Stimulated activated CD8-positive, alpha-beta memory T cell treated with anti-CD3 and anti-CD28 coated beads, Interleukin-4, amount 100 ng/mL, for 4 hours (primary cell): ENCODE measurements around the gene ITGB6.
"Not testable (repeated sequence)": the region's sequence is repeated elsewhere in the genome, so short reads cannot be mapped to it uniquely, and the experiment has no call there.

Source experiments
- DNase-seq, 2 donors: peaks; one replicate each; pipeline ENCODE4 v3.0.0-alpha.2; 2020; ENCODE audit warnings: low read depth in 2 of 2, low spot score in 1 of 2

The ITGB6 gene

GRCh38 chr2:160194351-160194750 lies 5.7 kb downstream of the ITGB6 start:
- no peak for DNase-seq

DNA sequence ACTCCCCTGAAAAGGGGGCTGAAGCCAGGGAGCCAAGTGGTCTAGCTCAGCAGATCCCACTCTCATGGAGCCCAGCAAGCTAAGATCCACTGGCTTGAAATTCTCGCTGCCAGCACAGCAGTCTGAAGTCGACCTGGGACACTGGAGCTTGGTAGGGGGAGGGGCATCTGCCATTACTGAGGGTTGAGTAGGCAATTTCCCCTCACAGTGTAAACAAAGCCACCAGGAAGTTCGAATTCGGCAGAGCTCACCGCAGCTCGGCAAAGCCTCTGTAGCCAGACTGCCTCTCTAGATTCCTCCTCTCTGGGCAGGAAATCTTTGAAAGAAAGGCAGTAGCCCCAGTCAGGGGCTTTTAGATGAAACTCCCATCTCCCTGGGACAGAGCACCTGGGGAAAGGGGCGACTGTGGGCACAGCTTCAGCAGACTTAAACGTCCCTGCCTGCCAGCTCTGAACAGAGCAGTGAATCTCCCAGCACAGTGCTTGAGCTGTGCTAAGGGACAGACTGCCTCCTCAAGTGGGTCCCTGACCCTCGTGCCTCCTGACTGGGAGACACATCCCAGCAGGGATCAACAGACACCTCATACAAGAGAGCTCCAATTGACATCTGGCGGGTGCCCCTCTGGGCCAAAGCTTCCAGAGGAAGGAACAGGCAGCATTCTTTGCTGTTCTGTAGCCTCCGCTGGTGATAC lies 18.8 kb downstream of the ITGB6 start:
- not testable (repeated sequence) for DNase-seq

DNA sequence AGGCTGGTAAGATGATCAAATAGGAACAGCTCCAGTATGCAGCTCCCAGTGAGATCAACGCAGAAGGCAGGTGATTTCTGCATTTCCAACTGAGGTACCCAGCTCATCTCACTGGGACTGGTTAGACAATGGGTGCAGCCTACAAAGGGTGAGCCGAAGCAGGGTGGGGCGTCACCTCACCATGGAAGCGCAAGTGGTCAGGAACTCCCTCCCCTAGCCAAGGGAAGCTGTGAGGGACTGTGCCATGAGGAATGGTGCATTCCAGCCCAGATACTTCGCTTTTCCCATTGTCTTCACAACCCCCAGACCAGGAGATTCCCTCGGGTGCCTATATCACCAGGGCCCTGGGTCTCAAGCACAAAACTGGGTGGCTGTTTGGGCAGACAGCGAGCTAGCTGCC lies 19.4 kb downstream of the ITGB6 start:
- DNase-seq, result not testable (repeated sequence)

DNA sequence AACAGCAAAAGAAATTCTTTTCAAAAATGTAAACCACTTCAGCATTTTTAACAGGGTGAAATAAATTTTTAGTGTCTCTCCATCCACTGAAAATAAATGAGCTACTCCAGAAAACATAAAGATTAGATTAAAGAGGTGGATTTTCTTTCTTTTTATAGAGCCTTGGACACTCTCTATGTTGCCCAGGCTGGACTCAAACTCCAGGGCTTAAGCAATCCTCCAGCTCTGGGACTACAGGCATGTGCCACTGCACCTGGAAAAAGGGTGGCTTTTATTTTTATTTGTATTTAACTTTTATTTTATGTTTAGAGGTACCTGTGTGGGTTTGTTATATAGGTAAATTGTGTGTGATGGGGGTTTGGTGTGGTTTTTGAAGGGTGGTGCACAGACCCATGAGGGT lies 19.9 kb downstream of the ITGB6 start:
- no peak for DNase-seq

- DNase-seq, result no peak
Observed at GRCh38 chr2:160175169-160176134, 24.6 kb downstream of the ITGB6 start.

GRCh38 chr2:160174322-160174721 lies 25.8 kb downstream of the ITGB6 start:
- no peak for DNase-seq

DNA sequence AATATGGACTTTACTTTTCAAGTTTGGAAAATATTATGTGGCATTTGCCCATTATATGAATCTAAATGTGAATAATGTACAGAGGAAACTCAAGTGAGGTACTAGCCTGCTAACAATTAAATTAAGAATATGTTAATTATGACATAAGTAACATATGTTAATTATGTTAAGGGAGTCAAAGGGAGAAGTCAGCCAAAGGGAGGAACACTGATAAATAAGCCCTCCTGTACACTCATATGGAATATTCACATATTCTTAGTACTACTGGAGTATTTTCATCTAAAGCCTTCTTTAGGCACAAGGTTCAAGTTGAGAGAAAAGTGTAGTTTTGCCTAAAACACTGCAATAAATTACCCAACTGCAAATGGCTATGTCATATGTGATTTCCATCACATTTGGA lies 30.1 kb downstream of the ITGB6 start:
- DNase-seq, result no peak

GRCh38 chr2:160169471-160169870 lies 30.6 kb downstream of the ITGB6 start:
- DNase-seq, result no peak

- no peak for DNase-seq
Observed at GRCh38 chr2:160168878-160169277, 31.2 kb downstream of the ITGB6 start.

DNA sequence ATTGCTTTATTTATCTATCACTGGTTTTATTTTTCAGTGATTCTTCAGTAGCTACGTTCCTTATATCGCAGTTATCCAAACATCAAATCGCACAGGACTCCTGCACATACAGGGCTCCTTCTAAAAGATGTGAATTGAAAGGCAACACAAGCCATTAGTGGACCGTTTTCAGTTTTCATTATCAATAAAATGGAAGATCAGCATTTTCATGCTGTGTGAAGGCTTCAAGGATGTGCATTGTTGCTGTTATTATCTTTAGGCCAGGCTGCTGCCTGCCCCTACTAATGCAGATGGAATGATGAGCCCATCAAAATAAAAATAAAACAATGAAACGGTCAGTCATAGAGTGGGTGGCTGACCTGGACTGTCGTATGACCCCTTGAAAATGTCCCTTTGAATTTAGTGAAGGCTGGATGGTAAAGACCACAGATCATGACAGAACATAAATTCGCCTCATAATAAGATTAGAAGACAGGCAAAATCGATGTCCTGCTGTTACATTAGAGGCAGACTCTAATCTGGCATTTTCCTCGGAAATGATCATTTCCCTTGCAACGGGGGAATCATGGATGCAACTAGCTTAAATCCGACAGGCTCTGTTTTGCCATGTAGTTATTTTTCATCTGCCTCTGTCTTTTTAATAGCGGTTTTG lies 32.9 kb downstream of the ITGB6 start:
- DNase-seq, result no peak

GRCh38 chr2:160165996-160166395 lies 34.1 kb downstream of the ITGB6 start:
- no peak for DNase-seq

DNA sequence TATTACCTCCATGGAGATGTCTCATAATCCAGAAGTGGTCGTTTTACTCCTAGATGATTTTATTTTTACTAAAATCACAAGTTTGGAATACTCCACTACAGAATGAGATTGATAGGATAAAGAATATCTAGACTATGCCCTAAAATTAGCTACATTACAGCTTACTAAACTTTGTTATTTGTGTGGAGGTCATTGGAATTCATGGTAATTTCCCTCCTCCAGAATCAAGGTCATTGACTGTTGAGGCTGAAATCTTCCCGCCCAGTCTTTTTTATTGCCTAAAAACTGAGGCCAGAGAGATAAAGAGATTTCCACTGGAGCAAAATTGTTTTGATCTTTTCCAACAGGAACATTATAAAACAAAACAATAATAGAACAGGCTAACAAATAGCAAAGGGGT lies 35.0 kb downstream of the ITGB6 start:
- DNase-seq, result no peak

DNA sequence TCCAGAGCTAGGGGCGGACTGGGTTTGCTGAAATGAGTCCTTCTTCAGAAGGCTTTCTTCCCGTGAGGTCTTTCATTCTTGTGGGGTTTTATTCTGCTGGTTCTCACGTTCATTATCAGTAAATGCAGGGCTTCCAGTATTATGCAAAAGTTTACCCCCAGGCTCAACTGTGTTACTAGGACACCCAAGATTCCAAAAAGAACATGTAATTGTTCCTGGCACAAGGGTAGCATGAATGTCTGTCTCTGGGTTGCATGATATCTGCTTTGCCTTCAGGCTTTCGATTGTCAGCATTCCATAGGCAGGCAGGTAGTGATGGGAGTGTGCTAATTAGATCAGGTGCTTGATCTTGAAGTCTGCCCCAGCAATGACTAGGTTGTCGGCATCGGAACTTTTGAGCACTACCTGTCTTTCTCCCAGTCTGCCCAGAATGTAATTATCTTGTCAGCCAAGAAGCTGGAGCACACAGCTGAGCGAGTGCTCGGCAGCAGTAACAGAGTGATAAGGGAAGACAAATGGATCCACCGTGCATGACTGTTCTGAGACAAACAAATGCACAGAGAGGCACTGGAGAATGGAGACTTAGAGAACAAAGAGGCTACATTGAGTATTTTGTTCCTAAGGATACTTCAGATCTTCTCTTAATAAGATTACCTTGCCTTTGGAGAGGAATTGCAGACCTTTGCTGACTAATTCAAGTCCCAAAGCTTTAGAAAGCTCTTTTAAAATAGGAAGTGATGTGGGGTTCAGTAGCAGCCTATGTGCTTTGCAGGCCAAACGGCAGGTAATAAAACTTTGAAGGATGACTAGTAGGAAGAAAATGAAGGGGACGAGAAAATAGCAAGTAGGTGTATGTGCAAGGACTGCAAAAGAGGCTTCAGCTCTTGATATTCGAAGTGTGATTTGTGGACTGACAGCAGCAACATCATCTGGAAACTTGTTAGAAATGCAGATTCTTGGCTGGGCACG lies 41.9 kb downstream of the ITGB6 start:
- DNase-seq, result no peak

GRCh38 chr2:160156665-160157064 lies 43.4 kb downstream of the ITGB6 start:
- no peak for DNase-seq

GRCh38 chr2:160156100-160156499 lies 44.0 kb downstream of the ITGB6 start:
- DNase-seq, result no peak

- DNase-seq, result not testable (repeated sequence)
Observed at GRCh38 chr2:160148419-160148818, 51.7 kb downstream of the ITGB6 start.

GRCh38 chr2:160145471-160145870 lies 54.6 kb downstream of the ITGB6 start:
- no peak for DNase-seq

DNA sequence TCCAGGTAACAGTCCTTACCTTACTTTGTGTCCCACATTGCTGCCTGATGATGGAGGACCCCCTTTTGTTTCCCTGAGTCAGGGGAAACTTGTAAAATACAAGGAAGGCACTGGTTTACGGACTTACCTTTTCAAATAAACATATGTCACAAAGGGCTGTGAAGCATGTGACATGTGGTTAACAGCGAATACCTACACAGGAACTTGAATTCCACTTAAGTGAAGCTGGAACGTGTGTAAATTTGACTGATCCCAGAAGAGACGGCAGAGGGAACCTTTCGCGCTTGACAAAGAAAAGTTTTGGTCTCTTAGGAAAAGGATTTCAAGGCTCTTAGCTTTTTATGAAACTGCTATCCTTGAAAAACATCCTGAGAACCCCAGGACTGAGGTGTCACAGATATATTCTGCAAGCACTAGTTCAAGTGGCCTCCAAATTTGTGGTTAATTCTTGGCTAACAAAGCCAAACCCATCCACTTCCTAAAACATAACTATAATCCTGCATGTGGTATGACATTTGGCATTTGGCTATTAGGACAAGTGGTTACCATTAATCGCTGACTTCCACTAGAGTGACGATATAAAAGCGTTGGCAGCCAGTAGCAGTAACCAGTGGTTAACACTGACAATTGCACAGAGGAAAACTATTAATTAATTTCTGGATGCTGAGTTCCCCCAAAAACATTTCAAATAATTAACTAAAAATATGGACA lies 55.6 kb downstream of the ITGB6 start:
- no peak for DNase-seq

DNA sequence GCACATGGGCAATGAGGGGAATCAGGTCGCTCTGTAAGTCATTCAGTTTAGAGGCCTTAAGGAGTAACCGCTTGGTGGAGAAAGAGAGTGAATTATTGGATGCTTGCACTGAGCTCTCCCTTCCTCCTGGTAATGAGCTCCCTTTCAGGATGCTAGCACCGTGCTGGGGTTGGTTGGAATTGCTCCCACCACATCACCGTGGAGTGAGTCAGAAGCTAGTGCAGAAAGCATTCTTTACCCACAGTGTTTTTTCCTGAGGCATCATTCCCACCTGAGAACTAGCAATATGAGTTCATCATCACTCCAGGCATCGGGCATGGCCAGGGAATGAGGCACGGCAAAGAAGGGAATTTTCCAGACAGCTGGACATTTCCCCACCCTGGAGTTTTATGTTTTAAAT lies 57.6 kb downstream of the ITGB6 start:
- DNase-seq, result no peak

- no peak for DNase-seq
Observed at GRCh38 chr2:160141912-160142311, 58.2 kb downstream of the ITGB6 start.
